Putamen (tissue), 1 donor: Measurements from ENCODE around the gene MESP2.

Experiments used
- DNase-seq: peaks from one replicate; pipeline ENCODE4 v3.0.0-alpha.2; 2016; ENCODE audit warnings: low spot score

The MESP2 gene

GRCh38 chr15:89756897-89757296 is 19.2 kb upstream of the MESP2 start:
- no peak for DNase-seq

- no peak for DNase-seq
These were observed 17.8 kb upstream of the MESP2 start for GRCh38 chr15:89758283-89758682.

- DNase-seq, result no peak
These were observed 17.2 kb upstream of the MESP2 start for GRCh38 chr15:89758981-89759380.

GRCh38 chr15:89759835-89760234 is 16.3 kb upstream of the MESP2 start:
- no peak for DNase-seq

GRCh38 chr15:89760303-89761008 is 15.7 kb upstream of the MESP2 start:
- peak; percentile 35 for DNase-seq

- DNase-seq, result no peak
These were observed 14.9 kb upstream of the MESP2 start for GRCh38 chr15:89761009-89761831.

- DNase-seq, result no peak
These were observed 14.2 kb upstream of the MESP2 start for GRCh38 chr15:89761929-89762328.

GRCh38 chr15:89765694-89766093 is 10.4 kb upstream of the MESP2 start:
- DNase-seq, result no peak

- DNase-seq, result no peak
These were observed 9.5 kb upstream of the MESP2 start for GRCh38 chr15:89766357-89767311.

GRCh38 chr15:89767411-89767915 is 8.7 kb upstream of the MESP2 start:
- no peak for DNase-seq

- no peak for DNase-seq
These were observed 8.0 kb upstream of the MESP2 start for GRCh38 chr15:89768071-89768500.

- no peak for DNase-seq
These were observed 6.8 kb upstream of the MESP2 start for GRCh38 chr15:89769366-89769765.

GRCh38 chr15:89770041-89770440 is 6.1 kb upstream of the MESP2 start:
- DNase-seq, result no peak

- DNase-seq, result no peak
These were observed 3.1 kb upstream of the MESP2 start for GRCh38 chr15:89772932-89773583.

- no peak for DNase-seq
These were observed 1.6 kb upstream of the MESP2 start for GRCh38 chr15:89774492-89774891.

GRCh38 chr15:89775815-89776214 is 317 bp upstream of the MESP2 start:
- no peak for DNase-seq

GRCh38 chr15:89777073-89777751 is 1.1 kb downstream of the MESP2 start:
- DNase-seq, result no peak

- no peak for DNase-seq
These were observed 1.7 kb downstream of the MESP2 start for GRCh38 chr15:89777782-89778380.

- DNase-seq, result no peak
These were observed 2.7 kb downstream of the MESP2 start for GRCh38 chr15:89778861-89779260.

- no peak for DNase-seq
These were observed 4.5 kb downstream of the MESP2 start for GRCh38 chr15:89780601-89781000.

GRCh38 chr15:89781055-89781454 is 4.9 kb downstream of the MESP2 start:
- DNase-seq, result no peak
